NCI-H2171 treated with DMSO at 0.1 percent for 48 hours (cell line): ENCODE measurements around the gene DIAPH2.

Experiments
- DNase-seq: peaks from one replicate; lab custom pipeline; 2025; lab: John Stamatoyannopoulos, UW

DIAPH2 gene

DNA sequence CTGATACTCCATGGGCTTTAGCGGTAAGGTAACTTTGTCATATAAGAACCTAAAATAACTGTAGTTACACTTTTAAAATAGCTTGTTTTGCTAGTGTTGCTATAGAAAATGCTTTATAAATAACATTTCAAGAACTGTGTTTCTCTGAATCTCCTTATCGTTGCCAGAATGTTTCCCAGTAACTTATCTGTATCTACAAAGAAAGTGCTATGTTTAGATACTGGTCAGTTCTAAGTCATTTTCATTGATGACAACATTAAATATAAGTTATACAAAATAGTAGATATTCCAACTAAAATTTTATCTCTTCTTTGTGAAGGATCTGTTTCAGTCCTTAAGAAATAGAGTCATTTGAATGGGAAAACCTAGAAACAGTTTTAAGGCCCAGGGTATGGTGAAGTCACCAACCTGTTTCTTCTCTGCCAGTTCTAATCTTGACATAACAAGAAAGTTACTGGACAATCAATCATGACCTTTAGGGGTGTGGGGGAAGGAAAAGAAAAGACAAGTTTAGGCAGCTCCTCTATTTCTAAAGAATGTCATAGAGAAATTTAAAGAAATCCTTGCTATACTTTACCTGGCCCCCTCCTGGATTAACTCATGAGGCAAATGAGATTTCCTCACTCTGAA lies 625.0 kb downstream of the DIAPH2 start:
- no peak for DNase-seq

DNA sequence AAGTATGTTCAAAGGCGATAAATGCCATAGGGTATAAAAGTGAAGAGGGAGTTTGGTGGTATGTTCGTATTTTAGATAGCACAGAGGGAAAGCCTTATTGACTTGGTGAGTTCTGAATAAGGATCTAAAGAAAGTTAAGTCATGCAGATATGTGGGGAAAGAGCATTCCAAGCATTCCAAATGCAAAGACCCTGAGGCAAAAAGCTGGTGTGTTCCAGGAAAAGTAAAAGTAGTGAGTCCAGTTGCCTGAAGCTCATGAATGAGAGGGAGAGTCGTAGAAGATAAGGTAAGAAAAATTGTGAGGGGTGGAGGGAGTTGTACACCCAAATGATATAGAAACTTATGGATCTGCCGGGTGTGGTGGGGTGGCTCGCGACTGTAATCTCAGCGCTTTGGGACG lies 625.7 kb downstream of the DIAPH2 start:
- DNase-seq: no peak

DNA sequence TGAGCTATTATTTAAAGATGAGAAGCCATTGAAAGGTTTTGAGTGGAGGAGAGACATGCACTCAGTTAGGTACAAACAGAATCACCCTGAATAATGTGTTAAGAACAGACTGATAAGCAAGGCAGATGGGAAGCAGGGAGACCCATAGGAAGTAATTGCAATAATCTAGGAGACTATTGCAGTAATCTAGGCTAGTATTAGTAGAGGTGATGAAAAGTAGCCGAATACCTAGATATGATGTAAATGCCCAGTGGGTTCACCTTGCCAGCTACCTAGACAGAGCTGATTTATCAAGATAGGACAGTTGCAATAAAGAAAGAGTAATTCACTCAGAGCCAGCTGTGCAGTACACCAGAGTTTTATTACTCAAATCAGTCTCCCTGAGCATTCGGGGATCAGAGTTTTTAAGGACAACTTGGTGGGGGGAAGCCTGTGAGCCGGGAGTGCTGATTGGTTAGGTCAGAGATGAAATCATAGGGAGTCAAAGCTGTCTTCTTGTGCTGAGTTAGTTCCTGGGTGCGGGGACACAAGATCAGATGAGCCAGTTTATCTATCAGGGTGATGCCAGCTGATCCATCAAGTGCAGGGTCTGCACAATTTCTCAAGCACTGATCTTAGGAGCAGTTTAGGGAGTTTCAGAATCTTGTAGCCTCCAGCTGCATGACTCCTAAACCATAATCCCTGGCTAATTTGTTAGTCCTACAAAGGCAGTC lies 626.6 kb downstream of the DIAPH2 start:
- no peak for DNase-seq

DNA sequence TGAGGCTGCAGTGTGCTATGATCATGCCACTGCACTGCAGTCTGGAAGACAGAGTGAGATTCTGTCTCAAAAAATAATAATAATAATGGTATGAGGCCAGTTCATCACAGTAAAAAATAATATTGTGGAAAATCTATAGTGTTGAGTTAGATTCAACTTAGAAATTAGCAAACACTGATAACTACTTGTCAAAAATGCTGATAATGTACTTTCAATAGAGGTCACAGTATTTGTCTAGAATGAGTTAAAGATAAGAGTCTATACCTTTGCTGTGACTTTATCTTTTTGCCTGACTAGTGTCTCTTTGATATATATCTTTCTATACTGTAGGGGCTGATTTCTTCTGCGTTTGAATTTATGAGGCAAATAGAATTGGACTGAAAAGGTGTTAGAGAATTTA lies 629.7 kb downstream of the DIAPH2 start:
- no peak for DNase-seq

DNA sequence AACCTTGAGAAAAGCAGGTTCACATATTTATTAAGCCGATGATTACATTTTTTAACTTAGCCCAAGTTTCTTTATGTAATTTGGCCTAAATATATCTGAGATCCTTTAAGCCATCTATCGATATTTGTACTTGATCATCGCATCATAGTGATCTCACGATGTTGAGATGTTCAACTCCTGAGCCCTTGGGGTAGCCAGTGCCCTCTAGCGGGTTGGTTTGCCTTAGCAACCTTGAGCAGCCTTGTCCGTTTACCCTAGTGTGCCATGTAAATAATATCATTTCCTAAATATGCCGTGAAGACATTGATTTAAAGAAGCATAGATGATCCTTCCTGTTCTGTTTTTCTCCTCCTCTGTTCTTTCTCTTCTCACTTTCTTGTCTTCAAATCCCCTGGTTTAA lies 631.3 kb downstream of the DIAPH2 start:
- DNase-seq: no peak

DNA sequence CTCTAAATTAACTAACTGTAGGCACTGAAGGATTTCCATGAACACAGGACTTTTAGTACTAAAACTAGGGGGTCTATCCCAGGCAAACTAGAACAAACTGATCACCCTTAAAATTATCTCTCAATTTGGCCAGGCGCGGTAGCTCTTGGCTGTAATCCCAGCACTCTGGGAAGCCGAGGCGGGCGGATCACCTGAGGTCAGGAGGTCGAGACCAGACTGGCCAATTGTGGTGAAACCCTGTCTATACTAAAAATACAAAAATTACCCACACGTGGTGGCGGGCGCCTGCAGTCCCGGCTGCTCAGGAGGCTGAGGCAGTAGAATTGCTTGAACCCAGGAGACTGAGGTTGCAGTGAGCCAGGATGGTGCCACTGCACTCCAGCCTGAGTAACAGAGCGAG lies 635.7 kb downstream of the DIAPH2 start:
- DNase-seq: no peak

DNA sequence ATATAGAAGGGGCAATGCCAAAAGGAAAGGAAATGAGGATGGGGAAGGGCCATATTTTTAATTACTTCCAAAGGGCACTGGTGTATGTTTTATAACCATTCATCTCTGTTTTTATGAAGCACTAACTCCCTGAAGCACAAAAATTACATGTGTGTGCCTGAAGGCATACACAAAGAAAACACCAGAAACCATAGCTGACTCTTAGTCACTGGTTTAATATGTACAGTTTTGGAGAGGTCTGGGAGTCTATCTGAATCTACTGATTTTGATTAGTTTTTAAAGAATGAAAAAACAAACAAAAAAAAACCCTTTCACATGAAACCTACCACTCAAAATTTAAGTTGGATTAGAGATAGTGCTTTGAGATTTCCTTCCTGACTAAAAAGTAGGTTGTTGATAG lies 637.8 kb downstream of the DIAPH2 start:
- DNase-seq: no peak

DNA sequence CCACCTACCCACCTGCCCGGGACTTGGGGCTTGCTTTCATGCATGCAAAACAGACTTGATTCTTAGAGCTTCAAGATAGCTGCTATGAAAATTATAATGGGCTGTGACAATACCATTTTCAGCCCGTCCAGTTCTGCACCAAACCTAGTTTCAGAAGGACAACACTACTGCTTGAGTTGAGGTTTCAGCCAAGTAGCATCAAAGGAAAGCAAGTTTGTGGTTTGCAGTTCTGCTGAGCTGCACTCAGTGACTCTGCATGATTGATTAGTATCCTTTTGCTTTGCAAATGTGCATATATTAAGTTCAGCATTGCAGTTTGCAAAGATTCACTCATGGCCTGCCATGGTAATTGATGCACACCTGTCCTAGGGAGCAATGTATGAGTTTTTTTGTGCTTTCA lies 641.8 kb downstream of the DIAPH2 start:
- DNase-seq: no peak

DNA sequence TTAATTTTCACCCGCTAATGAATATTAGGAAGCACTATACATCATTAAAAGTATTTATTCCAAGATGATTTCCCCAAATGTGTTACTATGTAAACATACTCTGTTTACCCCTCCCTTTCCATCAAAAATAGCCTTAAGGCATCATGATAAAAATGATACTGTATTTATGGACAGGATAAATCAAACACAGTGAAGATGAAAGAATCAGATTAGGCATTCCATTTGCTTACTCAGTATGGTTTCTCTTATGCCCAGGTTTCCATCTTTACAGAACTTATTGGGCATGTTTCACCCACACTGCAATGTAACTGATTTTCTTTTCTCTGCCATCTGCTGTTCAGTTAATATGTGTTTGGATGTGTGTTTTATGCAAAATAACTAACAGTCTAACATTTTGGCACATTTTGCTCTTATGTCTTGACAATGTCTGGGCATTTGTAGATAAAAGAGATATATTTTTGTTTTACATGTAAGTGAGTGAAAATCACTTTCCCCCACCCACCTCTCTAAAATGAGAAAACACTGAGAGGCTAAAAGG lies 644.3 kb downstream of the DIAPH2 start:
- no peak for DNase-seq

DNA sequence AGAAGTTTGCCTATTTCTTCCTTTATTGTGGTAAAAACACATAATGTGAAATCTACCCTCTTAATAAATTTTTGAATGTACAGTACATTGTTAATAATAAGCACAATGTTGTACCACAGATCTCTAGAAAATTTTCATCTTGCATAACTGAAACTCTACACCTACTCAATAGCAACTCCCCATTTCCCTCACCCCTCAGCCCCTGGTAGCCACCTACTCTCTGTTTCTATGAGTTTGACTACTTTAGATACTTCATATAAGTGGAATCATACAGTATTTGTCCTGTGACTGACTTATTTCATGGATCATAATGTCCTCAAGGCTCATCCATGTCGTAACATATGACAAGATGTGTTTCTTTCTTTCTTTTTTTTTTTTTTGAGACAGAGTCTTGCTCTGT lies 645.5 kb downstream of the DIAPH2 start:
- DNase-seq: no peak

DNA sequence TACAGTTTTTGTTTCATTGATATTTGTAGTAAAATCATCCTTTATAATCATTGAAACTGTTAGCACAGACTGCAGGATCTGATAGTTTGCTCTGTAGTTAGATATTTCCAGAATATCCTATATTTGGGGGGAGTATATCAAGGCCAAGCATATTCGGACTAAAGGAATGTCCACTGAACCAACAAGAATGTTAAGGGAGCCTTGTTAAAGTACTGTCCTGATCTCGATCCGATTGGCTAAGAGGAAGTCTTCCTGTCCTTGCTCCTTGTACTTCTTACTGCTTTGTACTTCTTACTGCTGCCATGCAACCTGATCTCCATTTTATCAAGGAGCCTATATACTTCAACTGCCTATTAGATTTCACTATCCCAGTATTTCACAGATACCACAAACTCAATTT lies 648.3 kb downstream of the DIAPH2 start:
- DNase-seq: no peak

DNA sequence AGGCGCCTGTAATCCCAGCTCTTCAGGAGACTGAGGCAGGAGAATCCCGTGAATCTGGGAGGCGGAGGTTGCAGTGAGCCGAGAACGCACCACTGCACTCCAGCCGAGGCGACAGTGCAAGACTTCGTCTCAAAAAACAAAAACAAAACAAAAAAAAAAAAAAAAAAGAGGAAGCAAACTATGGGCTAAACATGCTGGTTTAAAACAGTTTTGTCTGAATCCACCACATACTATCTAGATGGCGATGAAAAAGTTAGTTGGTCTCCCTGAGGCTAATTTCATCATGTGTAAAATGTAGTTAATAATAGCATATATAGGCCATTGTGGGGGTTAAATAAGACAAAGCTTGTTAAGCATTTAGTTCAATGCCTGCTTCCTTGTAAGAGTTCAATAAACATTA lies 650.2 kb downstream of the DIAPH2 start:
- DNase-seq: no peak

DNA sequence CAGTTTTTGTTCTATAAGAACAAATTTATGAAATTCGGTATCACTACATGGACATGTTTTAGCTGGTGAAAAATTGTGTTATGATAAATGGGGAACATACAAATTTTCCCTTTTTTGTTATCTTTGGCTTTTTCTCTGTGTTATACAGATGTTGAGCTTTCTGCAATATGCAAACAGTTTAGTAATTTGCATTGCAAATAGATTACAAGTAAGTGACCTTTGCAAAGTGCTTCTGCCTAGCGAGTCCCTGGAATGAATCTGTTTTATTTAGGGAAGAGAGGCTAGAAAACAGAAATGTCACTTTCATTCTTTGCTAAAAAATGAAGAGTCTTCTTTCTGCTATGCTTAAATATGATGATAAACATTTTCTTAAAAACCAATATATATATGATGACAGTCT lies 660.1 kb downstream of the DIAPH2 start:
- DNase-seq: no peak

DNA sequence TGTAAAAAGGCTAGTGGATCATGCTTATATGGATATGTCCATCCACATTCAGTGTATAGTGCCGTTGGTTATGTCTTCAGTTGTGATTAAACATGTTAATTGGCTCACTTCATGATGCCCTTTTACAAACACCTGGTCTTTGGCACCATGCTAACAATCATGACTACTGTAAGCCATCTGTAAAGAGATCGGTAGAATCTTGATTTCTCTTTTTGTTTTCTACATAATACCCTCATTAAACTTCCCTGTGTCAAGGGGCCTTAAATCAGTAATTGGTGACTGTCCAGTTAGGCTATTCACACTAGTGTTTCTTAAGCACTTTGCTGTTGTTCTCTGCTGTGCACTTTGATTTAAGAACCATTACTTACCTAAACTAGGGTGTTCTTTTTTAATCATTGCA lies 674.3 kb downstream of the DIAPH2 start:
- peak; percentile 6 for DNase-seq

DNA sequence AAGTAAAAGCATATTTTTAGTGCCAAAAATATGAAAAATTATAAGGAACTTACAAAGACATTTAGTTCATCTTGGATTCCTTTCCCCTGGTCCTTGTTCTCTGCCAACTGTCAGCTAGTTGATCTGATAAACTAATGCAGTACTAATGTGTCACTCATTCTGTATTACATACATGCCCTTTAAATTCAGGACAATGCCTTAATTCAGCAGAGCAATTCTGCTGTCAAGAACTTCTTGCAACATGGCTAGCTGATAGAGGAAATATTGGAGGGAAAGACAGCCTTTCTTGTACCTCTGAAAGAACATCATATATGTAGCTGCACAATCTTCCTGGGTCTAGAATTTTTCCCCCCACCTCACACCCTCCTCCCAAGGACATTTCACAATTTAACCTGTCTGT lies 679.2 kb downstream of the DIAPH2 start:
- DNase-seq: no peak

DNA sequence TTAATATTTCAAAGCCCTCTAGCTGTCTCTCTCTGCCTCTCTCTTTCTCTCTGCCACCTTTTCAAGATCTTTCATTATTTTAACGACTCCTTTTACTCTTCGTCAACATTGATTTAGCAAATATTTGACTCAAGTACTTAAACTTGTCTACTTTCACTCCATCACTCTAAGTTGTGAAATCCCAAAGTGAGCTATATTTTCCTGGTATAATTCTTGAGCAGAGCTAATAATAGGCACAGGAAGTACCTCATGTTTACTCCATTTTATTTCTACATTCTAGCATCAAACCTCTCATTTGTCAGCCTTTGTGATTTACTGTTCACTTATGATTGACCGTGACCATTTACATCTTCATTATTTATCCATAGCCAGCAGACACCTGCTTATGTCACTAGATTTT lies 681.6 kb downstream of the DIAPH2 start:
- no peak for DNase-seq

DNA sequence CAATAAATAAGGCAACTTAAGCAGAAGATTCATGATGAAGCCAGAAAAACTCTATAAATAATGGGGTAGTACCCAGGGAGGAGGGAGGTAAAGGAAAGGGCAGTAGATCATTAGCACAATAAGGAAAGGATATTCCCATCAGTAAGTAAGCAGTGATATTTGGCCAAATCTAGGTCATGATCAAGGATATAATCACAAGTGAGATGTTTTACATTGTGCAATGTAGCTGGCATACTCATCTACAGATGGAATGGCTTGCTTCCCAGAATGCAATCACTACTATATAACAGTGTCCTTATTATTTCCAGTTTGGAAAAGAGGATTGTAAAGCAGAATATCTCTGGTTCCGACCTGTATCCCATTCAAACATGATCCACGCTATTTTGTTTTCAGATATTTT lies 682.5 kb downstream of the DIAPH2 start:
- DNase-seq: no peak

DNA sequence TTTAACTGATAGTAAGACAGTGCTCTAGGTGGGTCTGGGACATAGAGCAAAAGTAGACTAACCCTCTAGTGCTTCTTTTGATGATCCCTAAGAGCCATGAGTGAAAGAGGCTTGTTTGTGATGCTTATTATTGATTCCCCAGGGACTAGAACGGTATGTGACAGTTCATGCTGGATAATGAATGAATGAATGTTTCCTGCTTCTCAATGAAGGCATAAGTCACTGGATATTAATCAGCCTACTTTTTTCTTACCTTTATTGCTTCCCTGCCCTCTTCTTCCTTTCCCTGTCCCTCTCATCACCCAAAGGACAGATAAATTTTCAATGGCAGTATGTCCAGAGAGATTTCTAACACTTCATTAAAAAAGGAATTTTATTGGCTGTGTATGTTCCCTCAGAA lies 685.3 kb downstream of the DIAPH2 start:
- no peak for DNase-seq

DNA sequence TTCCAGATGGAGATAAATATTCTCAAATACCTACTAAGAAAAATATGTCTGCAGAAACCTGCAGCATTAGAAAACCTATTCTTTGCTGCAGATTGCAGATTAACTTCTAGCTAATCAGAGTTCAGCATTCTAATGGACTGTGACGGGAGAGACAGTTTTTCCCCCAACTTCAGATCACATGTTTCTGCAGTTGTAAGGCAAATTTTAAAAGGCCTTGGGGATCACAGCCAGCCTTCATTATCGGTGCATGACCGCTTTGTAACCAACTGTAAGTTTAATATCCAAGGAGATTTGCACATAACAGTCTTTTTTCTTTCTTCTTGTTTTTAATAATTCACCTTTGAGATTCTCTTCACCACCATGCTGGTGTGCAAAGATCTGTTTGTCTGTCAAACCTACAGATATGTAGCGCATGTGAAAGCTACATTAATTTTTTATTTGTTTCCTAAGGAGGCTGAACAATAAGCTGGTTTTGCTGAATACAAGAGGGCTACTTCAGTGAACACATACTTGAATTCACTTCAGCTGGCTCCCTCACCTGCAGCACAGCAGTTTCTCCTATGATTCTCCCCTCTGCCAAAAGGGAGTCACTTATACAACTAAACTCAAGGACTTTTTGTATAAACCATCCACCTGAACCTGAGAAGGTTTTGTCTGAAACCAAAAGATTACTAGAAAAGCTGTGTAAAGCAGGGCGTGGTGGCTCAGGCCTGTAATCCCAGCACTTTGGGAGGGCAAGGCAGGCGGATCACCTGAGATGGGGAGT lies 687.5 kb downstream of the DIAPH2 start:
- DNase-seq: no peak

DNA sequence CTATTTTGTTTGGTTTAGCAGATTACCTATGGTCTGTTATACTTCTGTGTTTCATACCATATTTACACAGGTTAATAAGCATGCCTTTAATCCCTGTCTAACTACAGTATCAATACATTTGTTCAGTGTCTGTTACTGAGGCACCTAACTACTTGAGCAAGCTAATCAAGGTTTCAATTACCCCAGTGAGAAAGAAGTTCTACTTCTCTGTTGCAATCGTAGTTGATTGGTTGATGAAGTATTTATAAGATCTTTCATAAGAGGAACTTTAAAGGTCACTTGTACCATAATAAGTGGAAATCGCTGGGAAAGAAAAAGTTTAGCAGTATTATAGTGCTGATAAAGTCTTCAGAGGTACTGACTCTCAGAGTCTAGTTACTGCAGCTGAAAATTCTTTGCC lies 689.6 kb downstream of the DIAPH2 start:
- DNase-seq: no peak

DNA sequence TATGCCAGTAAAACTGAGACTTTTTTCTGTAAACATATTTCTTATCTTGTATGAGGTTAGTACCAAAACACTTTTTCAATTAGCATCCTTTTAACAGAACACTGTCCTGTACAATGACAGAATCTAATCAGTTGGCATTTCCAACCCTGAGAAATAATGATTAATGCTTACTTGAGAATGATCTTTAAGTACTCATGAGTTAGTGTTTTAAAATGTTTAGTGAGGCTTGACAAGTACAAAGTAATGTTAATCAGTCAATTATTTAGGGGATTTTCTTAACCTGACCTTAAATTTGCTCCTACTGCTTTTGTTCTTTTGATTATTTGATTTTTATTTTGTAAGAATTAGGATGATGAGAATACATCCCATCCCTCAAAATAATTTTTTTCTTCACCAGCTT lies 695.6 kb downstream of the DIAPH2 start:
- DNase-seq: no peak

DNA sequence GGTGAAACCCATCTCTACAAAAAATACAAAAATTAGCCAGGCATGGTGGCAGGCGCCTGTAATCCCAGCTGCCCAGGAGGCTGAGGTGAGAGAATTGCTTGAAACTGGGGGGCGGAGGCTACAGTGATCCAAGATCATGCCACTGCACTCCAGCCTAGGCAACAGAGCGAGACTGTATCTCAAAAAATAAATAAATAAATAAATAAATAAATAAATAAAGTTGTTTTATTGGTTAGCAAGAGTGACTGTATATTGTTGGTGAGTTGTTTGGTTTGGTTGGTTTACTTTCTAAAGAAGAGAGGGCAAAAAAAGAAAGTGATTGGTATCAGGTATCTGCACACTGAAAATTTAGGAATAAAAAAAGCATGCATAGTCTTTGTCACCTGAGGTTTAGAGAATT lies 700.0 kb downstream of the DIAPH2 start:
- DNase-seq: no peak

DNA sequence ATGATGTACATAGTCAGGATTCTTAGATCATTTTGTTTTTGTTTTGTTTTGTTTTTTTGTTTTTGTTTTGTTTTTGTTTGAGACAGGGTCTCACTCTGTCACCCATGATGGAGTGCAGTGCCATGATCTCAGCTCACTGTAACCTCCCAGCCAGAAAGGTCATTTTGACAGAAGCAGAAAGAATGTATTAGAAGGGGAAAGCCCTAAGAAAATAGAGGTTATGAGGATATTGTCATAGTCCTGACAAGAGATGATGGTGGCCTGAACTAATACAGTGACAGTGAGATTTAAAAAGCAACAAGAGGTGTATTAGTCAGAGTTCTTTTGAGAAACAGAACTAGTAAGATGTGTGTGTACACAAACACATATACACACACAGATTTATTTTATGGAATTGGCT lies 702.4 kb downstream of the DIAPH2 start:
- no peak for DNase-seq
